GM12878 (cell line): ENCODE results near the gene PDLIM3.

Experiments
- CBX3 ChIP-seq: fragments of 200-600 bp; sonication (generic); IDR thresholded peaks from 2 replicates; pipeline ENCODE4 v1.6.1; 2016; ENCODE audit warnings: low read depth, borderline replicate concordance
- CBX5 ChIP-seq: sonication (generic); IDR thresholded peaks from 2 replicates; pipeline ENCODE4 v1.6.1; 2016; ENCODE audit warnings: low read depth, moderate library complexity, mild to moderate bottlenecking, inconsistent platforms
- CHD2 ChIP-seq: IDR thresholded peaks from 2 replicates; pipeline ENCODE4 v1.6.1; 2011; ENCODE audit warnings: low read depth, low read length, improper control_type of control experiment, borderline replicate concordance
- EZH2 ChIP-seq: IDR thresholded peaks from 2 replicates; pipeline ENCODE4 v1.6.1; 2012; ENCODE audit warnings: low read depth, mild to moderate bottlenecking, control low read depth, inconsistent platforms, low read length, borderline replicate concordance; ENCODE audit not compliant: control insufficient read depth
- JUND ChIP-seq: IDR thresholded peaks from 2 replicates; pipeline ENCODE4 v1.6.1; 2012; ENCODE audit warnings: low read depth, mild to moderate bottlenecking, low read length, improper control_type of control experiment, moderate library complexity
- RCOR1 ChIP-seq: conservative IDR thresholded peaks from 2 replicates; pipeline ENCODE4 v1.6.1; 2012; ENCODE audit warnings: low read depth, low read length, improper control_type of control experiment
- REST ChIP-seq: IDR thresholded peaks from 2 replicates; pipeline ENCODE4 v1.6.1; 2012; ENCODE audit warnings: mild to moderate bottlenecking, low read depth, low read length
- SIN3A ChIP-seq: IDR thresholded peaks from 2 replicates; pipeline ENCODE4 v1.6.1; 2012; ENCODE audit warnings: low read depth, low read length, improper control_type of control experiment
- TF ChIP-seq, protein P1 (sequence below), 3 experiments: IDR thresholded peaks in 2 of 3; conservative IDR thresholded peaks in 1 of 3; 2 replicates each; pipeline ENCODE4 v1.5.1; 2011; ENCODE audit warnings: low read depth in 3 of 3, low read length in 3 of 3, mild to moderate bottlenecking in 3 of 3, control low read depth in 2 of 3, moderate library complexity in 2 of 3, inconsistent platforms in 1 of 3, mixed read lengths in 1 of 3; ENCODE audit not compliant: control insufficient read depth in 2 of 3, insufficient read depth in 1 of 3; ENCODE audit errors: extremely low read depth in 1 of 3

- no peak for TF ChIP-seq CBX3
- no peak for TF ChIP-seq SIN3A
- no peak for TF ChIP-seq CBX5
- TF ChIP-seq, protein P1, sequence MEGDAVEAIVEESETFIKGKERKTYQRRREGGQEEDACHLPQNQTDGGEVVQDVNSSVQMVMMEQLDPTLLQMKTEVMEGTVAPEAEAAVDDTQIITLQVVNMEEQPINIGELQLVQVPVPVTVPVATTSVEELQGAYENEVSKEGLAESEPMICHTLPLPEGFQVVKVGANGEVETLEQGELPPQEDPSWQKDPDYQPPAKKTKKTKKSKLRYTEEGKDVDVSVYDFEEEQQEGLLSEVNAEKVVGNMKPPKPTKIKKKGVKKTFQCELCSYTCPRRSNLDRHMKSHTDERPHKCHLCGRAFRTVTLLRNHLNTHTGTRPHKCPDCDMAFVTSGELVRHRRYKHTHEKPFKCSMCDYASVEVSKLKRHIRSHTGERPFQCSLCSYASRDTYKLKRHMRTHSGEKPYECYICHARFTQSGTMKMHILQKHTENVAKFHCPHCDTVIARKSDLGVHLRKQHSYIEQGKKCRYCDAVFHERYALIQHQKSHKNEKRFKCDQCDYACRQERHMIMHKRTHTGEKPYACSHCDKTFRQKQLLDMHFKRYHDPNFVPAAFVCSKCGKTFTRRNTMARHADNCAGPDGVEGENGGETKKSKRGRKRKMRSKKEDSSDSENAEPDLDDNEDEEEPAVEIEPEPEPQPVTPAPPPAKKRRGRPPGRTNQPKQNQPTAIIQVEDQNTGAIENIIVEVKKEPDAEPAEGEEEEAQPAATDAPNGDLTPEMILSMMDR (IDR thresholded peaks at IDR 0.05 in 2 of 3, conservative IDR thresholded peaks at IDR 0.05 in 1 of 3; ENCODE audit: control insufficient read depth in 2 of 3, extremely low read depth in 1 of 3, insufficient read depth in 1 of 3, low read depth in 3 of 3, low read length in 3 of 3), result no peak
- TF ChIP-seq EZH2, result no peak
- no peak for TF ChIP-seq JUND
- TF ChIP-seq RCOR1, result no peak
- no peak for TF ChIP-seq CHD2
- no peak for TF ChIP-seq REST
These were observed 21.1 kb downstream of the PDLIM3 start for GRCh38 chr4:185514182-185514697.
